Muscle of leg (tissue), 16 donors: ENCODE measurements around the gene TBC1D3C. TPM values are rescaled to one million over a fixed set of nuclear protein-coding genes. Genes with fewer than 3 reads are reported as not detected.
"Not testable (repeated sequence)": the region's sequence is repeated elsewhere in the genome, so short reads cannot be mapped to it uniquely, and the experiment has no call there.

Experiments used
- DNase-seq: peaks from one replicate; pipeline ENCODE4 v3.0.0; 2013
- H3K27ac ChIP-seq: one replicate; pipeline ENCODE4 v1.5.1; 2013; ENCODE audit warnings: mild to moderate bottlenecking, low read length, control low read depth
- H3K27me3 ChIP-seq: one replicate; pipeline ENCODE4 v1.6.1; 2013; ENCODE audit warnings: low read length; ENCODE audit not compliant: control insufficient read depth, insufficient read depth
- H3K36me3 ChIP-seq: one replicate; pipeline ENCODE4 v1.6.1; 2013; ENCODE audit warnings: low read length; ENCODE audit not compliant: control insufficient read depth, insufficient read depth
- H3K4me1 ChIP-seq: one replicate; pipeline ENCODE4 v1.6.1; 2013; ENCODE audit warnings: low read length; ENCODE audit not compliant: control insufficient read depth, insufficient read depth
- H3K4me3 ChIP-seq: one replicate; pipeline ENCODE4 v1.5.1; 2013; ENCODE audit warnings: low read length, control low read depth
- H3K9me3 ChIP-seq: replicated peaks from 2 replicates; pipeline ENCODE4 v1.6.1; 2013; ENCODE audit warnings: low read depth, low read length; ENCODE audit not compliant: control insufficient read depth
- WGBS: methylation state at CpG from one replicate; pipeline ENCODE4 v1.1.5; 2013; ENCODE audit warnings: missing lambda C conversion rate; ENCODE audit not compliant: insufficient coverage; 5-methylcytosine and 5-hydroxymethylcytosine counted together
- long read RNA-seq, 11 donors: transcript quantifications; one replicate each; lab custom pipeline, GENCODE V29; 2026
- polyA plus RNA-seq, 8 donors: library from polyadenylated mRNA; unstranded; fragments of 120-200 nt; gene quantifications; one replicate each; pipeline versions ENCODE4 v1.2.1 to v1.2.3, GENCODE V29; 2013; ENCODE audit warnings: inconsistent platforms in 1 of 8, low replicate concordance in 1 of 8; ENCODE audit not compliant: insufficient read length in 8 of 8, insufficient read depth in 1 of 8
- total RNA-seq: library from RNA; stranded (reverse); fragments of 120-200 nt; gene quantifications from one replicate; pipeline ENCODE4 v1.2.4, GENCODE V29; 2013

The TBC1D3C gene
- total RNA-seq = not detected
- 1 to 10 TPM in 2 of 8 donors, under 1 TPM in 2, not detected in 4; 0.39 to 3.0 (median 1.7) TPM for polyA plus RNA-seq
- long read RNA-seq, donor 1 = 0 reads
- long read RNA-seq, donor 2 = 0 reads
- long read RNA-seq, donor 3 = 0 reads
- long read RNA-seq, donor 4 = 0 reads
- long read RNA-seq, donor 5 = 0 reads
- long read RNA-seq, donor 6 = 0 reads
- long read RNA-seq, donor 7, partial matches to known transcripts = 7 of 7 reads
- long read RNA-seq, donor 7, other reads (novel, unspliced or antisense) = 0 of 7 reads
- long read RNA-seq, donor 8 = 0 reads
- long read RNA-seq, donor 9 = 0 reads
- long read RNA-seq, donor 10 = 0 reads
- long read RNA-seq, donor 11 = 0 reads

GRCh38 chr17:38068534-38068933 lies at the start of gene TBC1D3C:
Gene TBC1D3C, minus strand, starts transcription at chr17:38068634. Its CDS starts 1,568 bp downstream, at chr17:38067066.
- not testable (repeated sequence) for H3K27ac ChIP-seq, H3K27me3 ChIP-seq, H3K36me3 ChIP-seq, H3K4me3 ChIP-seq, DNase-seq, H3K4me1 ChIP-seq, H3K9me3 ChIP-seq
- no CpG with 5 or more reads among the region's 10 CpGs for whole genome bisulfite sequencing

GRCh38 chr17:38099262-38099661 lies 30.8 kb upstream of the TBC1D3C start:
- DNase-seq, H3K36me3 ChIP-seq, H3K27me3 ChIP-seq, H3K27ac ChIP-seq, H3K4me1 ChIP-seq, H3K9me3 ChIP-seq, H3K4me3 ChIP-seq: not testable (repeated sequence)
- WGBS = no CpG with 5 or more reads among the region's 1 CpG

- not testable (repeated sequence) for H3K27ac ChIP-seq, H3K27me3 ChIP-seq, H3K4me3 ChIP-seq, H3K36me3 ChIP-seq, H3K9me3 ChIP-seq, DNase-seq, H3K4me1 ChIP-seq
- WGBS = no CpG with 5 or more reads among the region's 2 CpGs
These were observed 25.7 kb upstream of the TBC1D3C start for GRCh38 chr17:38094059-38094694.

DNA sequence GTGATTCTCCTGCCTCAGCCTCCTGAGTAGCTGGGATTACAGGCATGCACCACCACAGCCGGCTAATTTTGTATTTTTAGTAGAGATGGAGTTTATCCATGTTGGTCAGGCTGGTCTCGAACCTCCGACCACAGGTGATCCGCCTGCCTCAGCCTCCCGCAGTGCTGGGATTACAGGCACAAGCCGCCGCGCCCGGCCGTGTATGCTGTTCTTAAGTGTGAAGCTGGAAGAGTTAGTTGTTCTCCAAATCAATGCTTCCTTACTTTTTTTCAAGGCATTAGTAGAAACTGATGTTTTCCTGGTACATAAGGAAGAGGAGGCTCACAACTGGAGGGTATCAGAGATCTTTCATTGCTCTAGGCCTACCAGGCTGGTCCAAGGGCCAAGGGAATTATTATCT lies 19.7 kb upstream of the TBC1D3C start:
- WGBS = no CpG with 5 or more reads among the region's 10 CpGs
- H3K27ac ChIP-seq, H3K4me3 ChIP-seq, H3K4me1 ChIP-seq, DNase-seq, H3K9me3 ChIP-seq, H3K36me3 ChIP-seq, H3K27me3 ChIP-seq: not testable (repeated sequence)

- H3K9me3 ChIP-seq, H3K4me3 ChIP-seq, H3K27ac ChIP-seq, H3K27me3 ChIP-seq, DNase-seq, H3K36me3 ChIP-seq, H3K4me1 ChIP-seq: not testable (repeated sequence)
- WGBS = no CpG with 5 or more reads among the region's 1 CpG
These were observed 18.9 kb upstream of the TBC1D3C start for GRCh38 chr17:38087344-38087743.

Other genes with a start within 250 kb of the TBC1D3C start
- not detected for gene TBC1D3K, start 144.2 kb downstream of the TBC1D3C start, total RNA-seq
- gene TBC1D3K, start 144.2 kb downstream of the TBC1D3C start, polyA plus RNA-seq = not detected
- 12.1 TPM for gene TBC1D3L, start 79.6 kb downstream of the TBC1D3C start, total RNA-seq
- gene TBC1D3L, start 79.6 kb downstream of the TBC1D3C start, polyA plus RNA-seq = 10 to 100 TPM in 5 of 8 donors, 1 to 10 TPM in 2, not detected in 1; 7.4 to 34.5 (median 18.6) TPM
- gene TBC1D3D, start 64.7 kb downstream of the TBC1D3C start, total RNA-seq = 0.27 TPM
- gene TBC1D3D, start 64.7 kb downstream of the TBC1D3C start, polyA plus RNA-seq = 1 to 10 TPM in 5 of 8 donors, under 1 TPM in 3; 0.66 to 5.0 (median 2.5) TPM
- not detected for gene TBC1D3E, start 59.3 kb upstream of the TBC1D3C start, total RNA-seq
- gene TBC1D3E, start 59.3 kb upstream of the TBC1D3C start, polyA plus RNA-seq = 1 to 10 TPM in 1 of 8 donors, under 1 TPM in 1, not detected in 6; 0.28 to 4.4 TPM
- gene TBC1D3, start 123.9 kb upstream of the TBC1D3C start, total RNA-seq = not detected
- 1 to 10 TPM in 3 of 8 donors, not detected in 5; 2.4 to 5.3 (median 3.7) TPM for gene TBC1D3, start 123.9 kb upstream of the TBC1D3C start, polyA plus RNA-seq
- gene MRPL45, start 228.5 kb upstream of the TBC1D3C start, total RNA-seq = 45.3 TPM
- 10 to 100 TPM; 53.9 to 65.7 (median 58.1) TPM for gene MRPL45, start 228.5 kb upstream of the TBC1D3C start, polyA plus RNA-seq